GM12801 (cell line): ENCODE results near the gene ZSWIM9.

ENCODE experiments used
- CTCF ChIP-seq: IDR thresholded peaks from one replicate; pipeline ENCODE4 v1.5.1; 2011; ENCODE audit warnings: control low read depth; ENCODE audit not compliant: insufficient read length; ENCODE audit errors: extremely low read depth

Gene ZSWIM9

GRCh38 chr19:48190288-48190884 is 19.9 kb downstream of the ZSWIM9 start:
- no peak for TF ChIP-seq CTCF

- TF ChIP-seq CTCF, result no peak
Observed at GRCh38 chr19:48190885-48191284, 20.4 kb downstream of the ZSWIM9 start.

- TF ChIP-seq CTCF, result no peak
Observed at GRCh38 chr19:48192750-48193149, 22.3 kb downstream of the ZSWIM9 start.

- TF ChIP-seq CTCF, result no peak
Observed at GRCh38 chr19:48194041-48194843, 23.8 kb downstream of the ZSWIM9 start.

- TF ChIP-seq CTCF, result no peak
Observed at GRCh38 chr19:48194844-48195830, 24.7 kb downstream of the ZSWIM9 start.

- no peak for TF ChIP-seq CTCF
Observed at GRCh38 chr19:48196321-48196763, 25.9 kb downstream of the ZSWIM9 start.
